CD4-positive, alpha-beta memory T cell (primary cell): ENCODE results near the gene ENPP7. TPM values are rescaled to one million over a fixed set of nuclear protein-coding genes. Genes with fewer than 3 reads are reported as not detected.

ENCODE experiments used
- CTCF ChIA-PET: fragments of 350-600 bp; sonication (Branson Sonifier 250); formaldehyde crosslinking; loops from one replicate; lab custom pipeline; 2021; ENCODE audit warnings: inconsistent platforms; ENCODE audit not compliant: partially characterized antibody; lab: Charles Lee
- POLR2A ChIA-PET: fragments of 350-600 bp; sonication (Branson Sonifier 250); formaldehyde crosslinking; loops from one replicate; lab custom pipeline; 2021; ENCODE audit not compliant: partially characterized antibody; lab: Charles Lee
- DNase-seq, 5 donors: peaks; one replicate each; pipeline versions ENCODE4 v3.0.0 to v3.0.0-alpha.2; 2020 to 2022; ENCODE audit warnings: mixed read lengths in 1 of 5
- H3K27ac ChIP-seq: one replicate; pipeline ENCODE4 v1.7.0; 2013; ENCODE audit warnings: low read depth, low read length
- H3K27me3 ChIP-seq: 2 replicates; pipeline ENCODE4 v1.7.0; 2013; ENCODE audit warnings: mild to moderate bottlenecking, low read length, moderate library complexity; ENCODE audit not compliant: insufficient read depth
- H3K36me3 ChIP-seq: 2 replicates; pipeline ENCODE4 v1.7.0; 2013; ENCODE audit warnings: mild to moderate bottlenecking, low read length, moderate library complexity; ENCODE audit not compliant: insufficient read depth
- H3K4me1 ChIP-seq: 2 replicates; pipeline ENCODE4 v1.7.0; 2013; ENCODE audit warnings: mild to moderate bottlenecking, low read length, moderate library complexity; ENCODE audit not compliant: insufficient read depth
- H3K4me3 ChIP-seq, 2 donors: one replicate each; pipeline ENCODE4 v1.7.0; 2013; ENCODE audit warnings: low read length in 2 of 2, mild to moderate bottlenecking in 1 of 2
- H3K9me3 ChIP-seq, 2 donors: one replicate each; pipeline ENCODE4 v1.7.0; 2013; ENCODE audit warnings: low read length in 2 of 2, control low read depth in 1 of 2; ENCODE audit not compliant: control insufficient read depth in 1 of 2
- H3K27ac Mint-ChIP-seq, 7 donors: one replicate each; pipeline ENCODE4 v1.8.0; 2020 to 2021; ENCODE audit warnings: mixed read lengths in 7 of 7, mild to moderate bottlenecking in 6 of 7, inconsistent platforms in 3 of 7, moderate library complexity in 3 of 7
- H3K27me3 Mint-ChIP-seq, 2 donors: one replicate each; pipeline ENCODE4 v1.8.0; 2020 to 2021; ENCODE audit warnings: mixed read lengths in 2 of 2
- H3K36me3 Mint-ChIP-seq, 2 donors: one replicate each; pipeline ENCODE4 v1.8.0; 2020 to 2021; ENCODE audit warnings: mixed read lengths in 2 of 2, inconsistent platforms in 1 of 2, mild to moderate bottlenecking in 1 of 2
- H3K4me1 Mint-ChIP-seq, 4 donors: one replicate each; pipeline ENCODE4 v1.8.0; 2020 to 2021; ENCODE audit warnings: mixed read lengths in 4 of 4, mild to moderate bottlenecking in 1 of 4
- H3K4me3 Mint-ChIP-seq, 8 donors: one replicate each; pipeline ENCODE4 v1.8.0; 2020 to 2021; ENCODE audit warnings: mixed read lengths in 8 of 8, mild to moderate bottlenecking in 7 of 8, moderate library complexity in 6 of 8, inconsistent platforms in 3 of 8
- H3K9me3 Mint-ChIP-seq, 8 donors: one replicate each; pipeline ENCODE4 v1.8.0; 2020 to 2021; ENCODE audit warnings: mixed read lengths in 8 of 8, mild to moderate bottlenecking in 5 of 8, inconsistent platforms in 3 of 8, moderate library complexity in 1 of 8
- intact Hi-C: fragments of 100-400 bp; cut with micrococcal nuclease; formaldehyde crosslinking; loops from one replicate; pipeline ENCODE4 v1.15.1; 2023
- polyA plus RNA-seq, 2 donors: library from polyadenylated mRNA; unstranded; fragments of 300-500 nt; fragmentation: Illumina TruSeq; gene quantifications; one replicate each; pipeline ENCODE4 v1.2.3, GENCODE V29; 2021
- total RNA-seq, 2 experiments: library from RNA; stranded (reverse); gene quantifications; one replicate each; pipeline ENCODE4 v1.2.3, GENCODE V29; 2021

The ENPP7 gene
- total and polyA plus RNA-seq, 4 experiments from 2014 or later: 0.15 to 0.20 TPM; not detected in 2

DNA sequence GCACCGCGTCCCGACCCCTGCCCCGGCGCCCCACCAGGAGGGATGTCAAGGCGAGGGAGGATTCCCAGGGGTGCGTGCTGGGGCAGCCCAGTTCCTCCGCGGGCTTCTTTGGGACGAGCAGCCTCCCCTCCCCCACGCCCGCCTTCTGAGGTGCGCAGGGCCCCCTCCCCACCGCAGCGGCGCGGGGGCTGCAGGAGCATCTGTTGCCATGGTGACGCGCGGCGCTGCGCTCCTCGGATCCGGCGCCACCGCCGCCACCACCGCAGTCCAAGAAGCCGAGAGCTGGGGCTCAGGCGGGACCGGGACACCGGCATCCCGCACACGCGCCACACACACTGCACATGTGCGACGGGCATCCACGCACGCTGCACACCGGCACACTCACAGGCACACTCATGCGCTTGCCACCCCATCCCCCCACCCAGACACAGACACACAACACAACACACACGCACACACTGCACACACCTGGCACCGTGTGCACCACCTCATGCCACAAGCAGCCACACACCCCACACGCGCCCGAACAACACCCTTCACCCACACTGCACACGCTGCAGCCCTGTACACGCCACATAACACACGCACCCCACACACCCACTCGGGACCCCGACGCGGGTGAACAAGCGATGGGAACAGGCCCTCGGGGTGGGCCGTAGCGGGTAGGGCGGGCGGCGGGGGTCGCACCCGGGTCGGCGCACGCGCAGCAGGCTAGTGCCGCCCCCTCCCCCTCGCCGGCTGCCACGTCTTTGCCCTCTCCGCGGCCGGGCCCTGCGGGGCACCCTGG lies 17.0 kb downstream of the ENPP7 start:
- Histone ChIP-seq H3K27me3 (peaks cover 16% of the 10 kb centered on the region), H3K36me3 (no peaks in the 10 kb centered on the region), H3K4me1 (peaks cover 21% of the 10 kb centered on the region), H3K9me3 (no peaks in the 10 kb centered on the region), H3K4me3 (no peak overlapping the region), H3K27ac (no peak overlapping the region)
- intact Hi-C loops: loop anchor here (10.0 kb wide), 1 partner anchor 67 kb away; no protein-coding TSS in a partner anchor
- DNase-seq: no peak
- H3K27ac Mint-ChIP-seq: no peak overlapping the region
- no peaks in the 10 kb centered on the region for H3K36me3 Mint-ChIP-seq
- peaks cover 7 to 27% (median 12%) of the 10 kb centered on the region in 4 donors for H3K4me1 Mint-ChIP-seq
- H3K4me3 Mint-ChIP-seq: peak overlapping the region in 6 of 8 donors; percentile 12 to 75 (median 58)
- peaks cover 25 to 38% of the 10 kb centered on the region in 2 donors for H3K27me3 Mint-ChIP-seq
- POLR2A ChIA-PET: interaction anchor here (1.1 kb wide), 1 partner anchor 92 kb away, joined by 3 read pairs; no protein-coding TSS in a partner anchor
- peaks cover 0 to 2% (median 0%) of the 10 kb centered on the region in 8 donors for H3K9me3 Mint-ChIP-seq
- CTCF ChIA-PET: interaction anchor here (2.5 kb wide), 1 partner anchor 243 kb away, joined by 18 read pairs; no protein-coding TSS in a partner anchor

DNA sequence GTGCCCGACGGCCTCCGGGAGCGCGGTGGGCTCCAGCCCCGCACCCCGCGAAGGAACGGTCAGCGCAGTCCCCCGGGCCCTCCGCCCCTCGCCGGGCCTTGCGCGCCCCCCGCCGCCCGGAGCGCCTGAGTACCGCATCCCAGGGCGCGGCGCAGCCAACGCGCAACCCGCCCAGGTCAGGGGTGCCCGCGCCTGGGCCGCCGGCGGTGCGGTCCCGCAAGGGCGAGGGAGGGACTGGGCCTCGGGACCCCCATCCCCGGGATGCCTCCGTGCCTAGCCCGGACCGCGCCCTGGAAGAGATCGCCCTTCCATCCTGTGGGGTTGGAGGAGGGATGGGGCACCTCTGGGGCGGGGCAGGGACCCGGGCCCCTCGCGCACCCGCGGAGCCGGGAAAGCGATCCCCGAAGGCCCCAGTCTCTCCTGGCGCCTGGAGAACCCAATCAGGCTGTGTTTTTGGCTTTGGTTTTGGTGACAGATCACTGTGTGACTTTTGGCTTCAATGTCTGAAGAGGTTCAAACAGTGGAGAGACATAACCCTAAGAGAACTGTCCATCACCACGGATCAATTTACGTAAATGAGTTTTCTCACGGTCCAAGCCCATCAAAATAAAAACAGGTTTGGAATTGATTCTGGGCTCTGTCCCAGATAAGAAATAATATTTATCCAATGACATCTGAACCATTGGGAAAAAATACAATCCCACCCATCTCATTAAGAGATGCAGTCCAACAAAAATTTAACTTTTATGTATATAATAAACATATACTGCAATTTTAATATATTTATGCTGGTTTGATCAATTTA lies 17.8 kb downstream of the ENPP7 start:
- H3K4me1 Mint-ChIP-seq: peaks cover 7 to 27% (median 12%) of the 10 kb centered on the region in 4 donors
- Histone ChIP-seq H3K27ac (no peak overlapping the region), H3K27me3 (peaks cover 16% of the 10 kb centered on the region), H3K4me3 (no peak overlapping the region), H3K4me1 (peaks cover 21% of the 10 kb centered on the region), H3K36me3 (no peaks in the 10 kb centered on the region), H3K9me3 (no peaks in the 10 kb centered on the region)
- no peak overlapping the region for H3K27ac Mint-ChIP-seq
- peaks cover 25 to 40% of the 10 kb centered on the region in 2 donors for H3K27me3 Mint-ChIP-seq
- H3K4me3 Mint-ChIP-seq: no peak overlapping the region
- CTCF ChIA-PET: no interaction called here
- no peak for DNase-seq
- H3K36me3 Mint-ChIP-seq: no peaks in the 10 kb centered on the region
- POLR2A ChIA-PET: no interaction called here
- intact Hi-C loops: loop anchor here (10.0 kb wide), 1 partner anchor 66 kb away; no protein-coding TSS in a partner anchor
- H3K9me3 Mint-ChIP-seq: peaks cover 0 to 2% (median 0%) of the 10 kb centered on the region in 8 donors

DNA sequence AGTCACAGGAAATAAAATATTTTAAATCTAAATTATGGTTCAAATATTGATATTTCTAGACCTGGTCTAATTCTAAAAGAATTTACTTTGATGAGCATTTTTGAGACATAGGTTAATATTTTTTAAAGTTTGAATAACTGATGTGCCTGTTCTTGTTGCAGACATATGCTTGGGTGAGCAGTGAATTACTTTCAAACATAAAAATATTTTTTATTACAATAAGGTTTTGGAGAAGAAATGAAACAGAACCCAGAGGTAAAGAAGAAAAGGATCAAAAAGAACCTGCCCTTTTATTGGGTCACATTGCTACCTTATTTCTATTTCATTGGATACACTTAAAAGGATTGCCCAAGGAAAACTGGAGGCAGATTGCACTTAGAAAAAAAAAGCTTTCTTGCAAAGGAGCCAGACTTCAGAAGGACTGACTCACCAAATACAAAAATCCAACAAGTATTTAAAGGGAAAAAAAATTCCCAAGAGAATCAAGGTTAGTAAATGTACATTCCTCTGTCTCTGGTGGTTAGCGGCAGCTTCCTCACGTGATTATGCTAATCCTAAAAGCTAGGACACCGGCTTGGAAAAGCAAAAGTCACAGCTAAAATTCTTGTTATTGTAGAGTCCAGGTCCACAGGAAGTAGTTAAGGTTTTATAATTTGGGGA lies 18.5 kb downstream of the ENPP7 start:
- Mint-ChIP-seq H3K9me3 (peaks cover 0 to 2% (median 0%) of the 10 kb centered on the region in 8 donors), H3K27me3 (peaks cover 25 to 42% of the 10 kb centered on the region in 2 donors), H3K4me3 (no peak overlapping the region), H3K27ac (no peak overlapping the region), H3K36me3 (no peaks in the 10 kb centered on the region), H3K4me1 (peaks cover 7 to 27% (median 12%) of the 10 kb centered on the region in 4 donors)
- CTCF ChIA-PET: no interaction called here
- intact Hi-C loops: loop anchor here (10.0 kb wide), 1 partner anchor 66 kb away; no protein-coding TSS in a partner anchor
- H3K27ac ChIP-seq: no peak overlapping the region
- POLR2A ChIA-PET: no interaction called here
- peaks cover 16% of the 10 kb centered on the region for H3K27me3 ChIP-seq
- H3K9me3 ChIP-seq: no peaks in the 10 kb centered on the region
- no peak for DNase-seq
- H3K4me1 ChIP-seq: peaks cover 21% of the 10 kb centered on the region
- H3K36me3 ChIP-seq: no peaks in the 10 kb centered on the region
- no peak overlapping the region for H3K4me3 ChIP-seq

DNA sequence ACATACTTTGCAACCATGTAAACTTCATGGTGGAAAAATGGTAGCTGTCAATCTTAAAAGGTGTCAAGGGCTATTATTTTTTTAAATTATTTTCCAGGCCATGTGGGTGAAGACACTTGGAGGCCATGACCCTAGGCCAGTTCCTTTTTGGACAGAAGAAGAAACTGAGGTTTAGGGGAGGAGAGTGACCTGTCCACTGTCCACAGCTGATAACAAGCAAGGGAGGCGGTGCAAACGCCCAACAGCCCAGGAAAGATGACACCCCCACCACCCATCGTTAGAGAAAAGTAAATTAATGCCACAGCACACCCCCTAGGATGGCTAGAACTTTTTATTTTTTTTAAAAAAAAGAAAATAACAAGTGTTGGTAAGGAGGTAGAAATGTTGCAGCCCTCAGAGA lies 19.2 kb downstream of the ENPP7 start:
- CTCF ChIA-PET: no interaction called here
- peaks cover 7 to 27% (median 12%) of the 10 kb centered on the region in 4 donors for H3K4me1 Mint-ChIP-seq
- H3K27ac Mint-ChIP-seq: no peak overlapping the region
- H3K36me3 Mint-ChIP-seq: no peaks in the 10 kb centered on the region
- intact Hi-C loops: loop anchor here (10.0 kb wide), 1 partner anchor 65 kb away; no protein-coding TSS in a partner anchor
- peaks cover 25 to 46% of the 10 kb centered on the region in 2 donors for H3K27me3 Mint-ChIP-seq
- Histone ChIP-seq H3K36me3 (no peaks in the 10 kb centered on the region), H3K9me3 (no peaks in the 10 kb centered on the region), H3K4me1 (peaks cover 21% of the 10 kb centered on the region), H3K27me3 (peaks cover 16% of the 10 kb centered on the region), H3K4me3 (no peak overlapping the region), H3K27ac (no peak overlapping the region)
- peaks cover 0 to 2% (median 0%) of the 10 kb centered on the region in 8 donors for H3K9me3 Mint-ChIP-seq
- no peak for DNase-seq
- POLR2A ChIA-PET: no interaction called here
- H3K4me3 Mint-ChIP-seq: peak overlapping the region in 1 of 8 donors; percentile 31

DNA sequence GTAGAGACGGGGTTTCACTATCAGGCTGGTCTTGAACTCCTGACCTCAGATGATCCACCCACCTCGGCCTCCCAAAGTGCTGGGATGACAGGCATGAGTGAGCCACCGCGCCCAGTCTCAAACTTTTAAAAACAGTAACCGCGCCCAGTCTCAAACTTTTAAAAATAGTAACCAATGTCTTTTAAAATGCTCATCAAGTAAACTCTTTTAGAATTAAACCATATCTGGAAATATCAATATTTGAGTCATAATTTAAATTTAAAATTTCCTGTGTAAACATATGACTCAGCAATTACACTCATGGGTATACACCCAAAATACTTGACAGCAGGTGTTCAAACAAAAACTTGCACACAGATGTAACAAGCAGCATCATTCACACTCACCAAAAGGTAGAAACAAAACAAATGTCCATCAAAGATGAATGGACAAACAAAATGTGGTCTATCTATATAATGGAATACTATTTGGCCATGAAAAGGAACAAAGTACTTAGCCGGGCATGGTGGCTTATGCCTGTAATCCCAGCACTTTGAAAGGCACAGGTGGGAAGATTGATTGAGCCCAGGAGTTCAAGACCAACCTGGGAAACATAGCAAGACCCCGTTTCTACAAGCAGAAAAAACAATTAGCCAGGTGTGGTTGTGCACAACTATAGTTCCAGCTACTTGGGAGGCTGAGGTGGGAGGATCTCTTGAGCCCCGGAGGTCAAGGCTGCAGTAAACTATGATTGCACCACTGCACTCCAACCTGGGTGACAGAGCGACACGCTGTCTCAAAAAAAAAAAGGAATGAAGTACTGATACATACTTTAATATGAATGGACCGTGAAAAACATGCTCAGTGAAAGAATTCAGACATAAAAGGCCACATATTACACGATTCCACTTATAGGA lies 20.2 kb downstream of the ENPP7 start:
- Histone ChIP-seq H3K36me3 (no peaks in the 10 kb centered on the region), H3K27ac (no peak overlapping the region), H3K9me3 (no peaks in the 10 kb centered on the region), H3K27me3 (peaks cover 16% of the 10 kb centered on the region), H3K4me3 (no peak overlapping the region), H3K4me1 (peaks cover 18% of the 10 kb centered on the region)
- Mint-ChIP-seq H3K4me3 (no peak overlapping the region), H3K9me3 (peaks cover 0 to 2% (median 0%) of the 10 kb centered on the region in 8 donors), H3K36me3 (no peaks in the 10 kb centered on the region), H3K27ac (peak overlapping the region in 2 of 7 donors; percentile 13 to 25), H3K4me1 (peaks cover 5 to 18% (median 7%) of the 10 kb centered on the region in 4 donors), H3K27me3 (peaks cover 25 to 42% of the 10 kb centered on the region in 2 donors)
- ChIA-PET CTCF (interaction anchor here (2.5 kb wide), 1 partner anchor 9 kb away, joined by 11 read pairs; no protein-coding TSS in a partner anchor), POLR2A (no interaction called here)
- DNase-seq: no peak
- intact Hi-C loops: no loop called here

DNA sequence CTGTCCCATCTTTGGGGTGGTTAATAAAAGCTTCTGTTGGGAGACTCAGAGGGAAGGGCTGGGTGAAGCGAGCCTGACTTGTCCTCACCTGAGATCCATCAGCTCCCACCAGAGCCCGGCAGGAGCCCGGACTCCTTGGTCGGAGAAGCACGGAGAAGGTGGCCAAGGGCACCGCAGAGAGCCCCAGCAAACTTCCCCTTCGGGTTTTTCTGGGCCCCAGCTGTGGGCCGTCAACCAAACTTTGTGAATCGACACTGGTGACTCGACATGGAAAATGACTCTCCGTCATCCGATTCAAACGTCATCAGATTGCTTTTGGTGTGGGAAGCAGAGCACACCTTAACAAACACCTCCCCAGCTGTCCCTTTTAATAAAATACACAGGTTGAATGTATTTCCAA lies 21.4 kb downstream of the ENPP7 start:
- Mint-ChIP-seq H3K36me3 (no peaks in the 10 kb centered on the region), H3K27ac (no peak overlapping the region), H3K27me3 (peaks cover 23 to 36% of the 10 kb centered on the region in 2 donors), H3K4me3 (no peak overlapping the region), H3K4me1 (peaks cover 0 to 7% (median 3%) of the 10 kb centered on the region in 4 donors), H3K9me3 (peaks cover 0 to 2% (median 0%) of the 10 kb centered on the region in 8 donors)
- Histone ChIP-seq H3K27ac (no peak overlapping the region), H3K27me3 (peaks cover 6% of the 10 kb centered on the region), H3K4me1 (peaks cover 8% of the 10 kb centered on the region), H3K4me3 (no peak overlapping the region), H3K9me3 (no peaks in the 10 kb centered on the region), H3K36me3 (no peaks in the 10 kb centered on the region)
- ChIA-PET POLR2A (no interaction called here), CTCF (interaction anchor here (2.5 kb wide), 1 partner anchor 11 kb away, joined by 11 read pairs; no protein-coding TSS in a partner anchor)
- intact Hi-C loops: no loop called here
- no peak for DNase-seq
